Loucy (cell line): ENCODE data around the gene RFX6.

Experiments used
- H2AFZ ChIP-seq: fragments of 200-600 bp; sonication (generic); 2 replicates; pipeline ENCODE4 v1.6.0; 2016; ENCODE audit warnings: antibody characterized with exemption, mild to moderate bottlenecking, low read length, moderate library complexity
- H3F3A ChIP-seq: fragments of 200-600 bp; 2 replicates; pipeline ENCODE4 v1.6.0; 2016; ENCODE audit warnings: antibody characterized with exemption, low read depth, mild to moderate bottlenecking
- H3K27me3 ChIP-seq: fragments of 200-600 bp; sonication (generic); 2 replicates; pipeline ENCODE4 v1.6.1; 2014; ENCODE audit warnings: low read length, mild to moderate bottlenecking; ENCODE audit not compliant: insufficient read depth, poor library complexity, severe bottlenecking
- H3K36me3 ChIP-seq: fragments of 200-600 bp; sonication (generic); 2 replicates; pipeline ENCODE4 v1.6.1; 2016; ENCODE audit warnings: low read length; ENCODE audit not compliant: insufficient read depth
- H3K4me1 ChIP-seq: fragments of 200-600 bp; sonication (generic); 2 replicates; pipeline ENCODE4 v1.5.1; 2014; ENCODE audit warnings: low read length, mild to moderate bottlenecking; ENCODE audit not compliant: insufficient read depth, poor library complexity, severe bottlenecking
- H3K4me2 ChIP-seq: fragments of 200-600 bp; sonication (generic); 2 replicates; pipeline ENCODE4 v1.6.0; 2014; ENCODE audit warnings: antibody characterized with exemption, low read length, low read depth, mild to moderate bottlenecking; ENCODE audit not compliant: poor library complexity, severe bottlenecking
- H3K4me3 ChIP-seq: fragments of 200-600 bp; sonication (generic); 2 replicates; pipeline ENCODE4 v1.5.1; 2014; ENCODE audit warnings: low read length, mild to moderate bottlenecking, mixed read lengths; ENCODE audit not compliant: poor library complexity, severe bottlenecking
- H3K79me2 ChIP-seq: fragments of 200-600 bp; sonication (generic); 2 replicates; pipeline ENCODE4 v1.6.1; 2014; ENCODE audit warnings: low read length; ENCODE audit not compliant: insufficient read depth
- H3K9ac ChIP-seq: fragments of 200-600 bp; sonication (generic); 2 replicates; pipeline ENCODE4 v1.6.0; 2014; ENCODE audit warnings: mild to moderate bottlenecking, low read depth, low read length, moderate library complexity; ENCODE audit not compliant: poor library complexity, severe bottlenecking
- H3K9me2 ChIP-seq: fragments of 200-600 bp; sonication (generic); replicated peaks from 2 replicates; pipeline ENCODE4 v1.6.1; 2016; ENCODE audit warnings: low read depth, low read length, mixed read lengths
- H3K9me3 ChIP-seq: fragments of 200-600 bp; sonication (generic); 2 replicates; pipeline ENCODE4 v1.6.1; 2014; ENCODE audit warnings: mild to moderate bottlenecking, antibody characterized with exemption, low read length, low read depth; ENCODE audit not compliant: insufficient read depth
- H4K20me1 ChIP-seq: fragments of 200-600 bp; sonication (generic); 2 replicates; pipeline ENCODE4 v1.6.0; 2014; ENCODE audit warnings: antibody characterized with exemption, low read length, mild to moderate bottlenecking; ENCODE audit not compliant: insufficient read depth, poor library complexity, severe bottlenecking
- CTCF ChIP-seq: fragments of 200-600 bp; sonication (generic); conservative IDR thresholded peaks from 2 replicates; pipeline ENCODE4 v1.5.1; 2014; ENCODE audit warnings: mild to moderate bottlenecking, antibody characterized with exemption, low read length
- EZH2phosphoT487 ChIP-seq: fragments of 200-600 bp; IDR thresholded peaks from 2 replicates; pipeline ENCODE4 v1.6.1; 2018; ENCODE audit warnings: antibody characterized with exemption, mild to moderate bottlenecking, moderate library complexity, borderline replicate concordance

The RFX6 gene

GRCh38 chr6:116847227-116847626 lies 29.8 kb upstream of the RFX6 start:
- Histone ChIP-seq H3F3A (no peaks in the 10 kb centered on the region), H3K9me2 (no peaks in the 10 kb centered on the region), H4K20me1 (no peaks in the 10 kb centered on the region), H2AFZ (no peak overlapping the region), H3K79me2 (no peaks in the 10 kb centered on the region), H3K9me3 (no peaks in the 10 kb centered on the region), H3K4me1 (no peaks in the 10 kb centered on the region), H3K4me2 (no peak overlapping the region), H3K36me3 (no peaks in the 10 kb centered on the region), H3K9ac (no peak overlapping the region), H3K4me3 (no peak overlapping the region), H3K27me3 (no peaks in the 10 kb centered on the region)
- TF ChIP-seq CTCF (peak; percentile 54), EZH2phosphoT487 (no peak)

GRCh38 chr6:116858060-116858459 lies 19.0 kb upstream of the RFX6 start:
- H3K4me1 ChIP-seq: no peaks in the 10 kb centered on the region
- no peaks in the 10 kb centered on the region for H3K27me3 ChIP-seq
- no peaks in the 10 kb centered on the region for H3K36me3 ChIP-seq
- H3F3A ChIP-seq: no peaks in the 10 kb centered on the region
- no peak overlapping the region for H3K4me2 ChIP-seq
- peaks cover 8% of the 10 kb centered on the region; the same call in 1 of the 2 replicates for H3K9me3 ChIP-seq
- no peak overlapping the region for H3K9ac ChIP-seq
- TF ChIP-seq EZH2phosphoT487: no peak
- no peak for TF ChIP-seq CTCF
- H3K4me3 ChIP-seq: no peak overlapping the region
- no peaks in the 10 kb centered on the region for H3K79me2 ChIP-seq
- H2AFZ ChIP-seq: no peak overlapping the region
- H4K20me1 ChIP-seq: no peaks in the 10 kb centered on the region
- H3K9me2 ChIP-seq: no peaks in the 10 kb centered on the region

- H3K79me2 ChIP-seq: no peaks in the 10 kb centered on the region
- H3K4me2 ChIP-seq: no peak overlapping the region
- no peaks in the 10 kb centered on the region for H3K36me3 ChIP-seq
- H3K27me3 ChIP-seq: no peaks in the 10 kb centered on the region
- TF ChIP-seq EZH2phosphoT487 (no peak), CTCF (no peak)
- H3K4me3 ChIP-seq: no peak overlapping the region
- no peaks in the 10 kb centered on the region for H3K4me1 ChIP-seq
- H3F3A ChIP-seq: no peaks in the 10 kb centered on the region
- H3K9me2 ChIP-seq: no peaks in the 10 kb centered on the region
- H2AFZ ChIP-seq: no peak overlapping the region
- no peak overlapping the region for H3K9ac ChIP-seq
- H4K20me1 ChIP-seq: no peaks in the 10 kb centered on the region
- peaks cover 8% of the 10 kb centered on the region; the same call in 1 of the 2 replicates for H3K9me3 ChIP-seq
These were observed 17.8 kb upstream of the RFX6 start for GRCh38 chr6:116859264-116859663.
